HG02970 (cell line): ENCODE results near the gene TNS4.

ENCODE experiments used
- ATAC-seq: cut with Tn5 transposase; IDR thresholded peaks from one replicate; pipeline ENCODE4 v1.9.1; 2021; ENCODE audit warnings: mild to moderate bottlenecking, moderate library complexity, moderate number of reproducible peaks; ENCODE audit not compliant: unreplicated experiment, low FRiP score

Gene TNS4

DNA sequence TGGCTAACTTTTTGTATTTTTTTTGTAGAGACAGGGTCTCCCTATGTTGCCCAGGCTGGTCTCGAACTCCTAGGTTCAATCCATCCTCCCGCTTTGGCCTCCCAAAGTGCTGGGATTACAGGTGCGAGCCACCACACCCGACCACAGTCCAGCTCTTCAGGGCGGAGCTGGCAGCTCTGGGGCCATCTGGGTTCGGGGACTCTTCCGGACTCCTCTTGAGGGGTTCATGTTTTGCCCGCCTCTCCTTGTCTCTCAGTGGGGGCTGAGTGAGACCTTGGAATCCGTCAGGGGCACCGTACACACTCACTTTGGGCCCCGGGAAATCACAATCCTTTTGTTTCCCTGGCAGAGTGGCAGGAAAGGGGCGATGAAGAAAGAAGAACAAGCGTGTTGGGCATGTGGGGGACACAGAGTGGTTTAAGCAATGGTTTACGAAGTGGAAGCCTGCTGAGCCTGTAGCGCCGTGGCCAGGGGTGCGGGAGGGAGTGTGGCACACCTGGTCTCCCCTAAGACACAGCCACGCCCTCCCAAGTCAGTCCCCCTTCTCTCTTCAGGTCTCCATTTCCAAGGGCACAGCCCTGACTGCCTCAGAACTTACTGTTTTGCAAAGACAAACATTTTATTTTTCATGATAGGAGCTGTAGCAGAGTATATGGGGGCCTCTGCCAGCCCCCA lies 26.1 kb downstream of the TNS4 start:
- no peak for ATAC-seq

DNA sequence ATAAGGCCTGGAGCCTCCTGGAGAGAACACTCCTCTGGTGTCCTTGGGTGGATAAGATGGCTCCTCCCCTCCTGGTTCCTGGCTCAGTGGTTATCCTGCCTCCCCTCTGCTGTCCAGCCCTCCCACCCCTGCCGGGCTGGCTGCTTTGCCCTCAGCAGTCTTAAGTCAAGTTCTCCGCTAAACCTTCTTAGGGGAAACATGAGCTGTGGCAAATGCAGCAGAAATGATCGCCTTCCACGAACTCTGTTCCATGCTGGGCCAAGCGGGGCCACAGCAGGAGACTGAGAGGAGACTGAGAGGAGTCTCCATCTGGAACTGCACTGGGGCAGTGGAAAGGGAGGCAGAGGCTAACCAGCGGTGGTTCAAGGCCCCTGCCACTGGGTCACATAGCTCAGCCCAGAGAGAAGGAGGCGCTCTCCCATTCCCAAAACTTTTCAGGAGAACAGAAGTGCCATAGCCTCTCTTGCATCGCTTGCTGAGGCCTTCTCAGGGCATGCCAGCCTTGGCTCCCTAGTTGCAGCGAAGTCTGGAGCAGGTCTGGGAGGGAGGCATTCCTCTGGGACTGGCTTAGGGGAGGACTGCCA lies 26.9 kb downstream of the TNS4 start:
- ATAC-seq, result no peak

DNA sequence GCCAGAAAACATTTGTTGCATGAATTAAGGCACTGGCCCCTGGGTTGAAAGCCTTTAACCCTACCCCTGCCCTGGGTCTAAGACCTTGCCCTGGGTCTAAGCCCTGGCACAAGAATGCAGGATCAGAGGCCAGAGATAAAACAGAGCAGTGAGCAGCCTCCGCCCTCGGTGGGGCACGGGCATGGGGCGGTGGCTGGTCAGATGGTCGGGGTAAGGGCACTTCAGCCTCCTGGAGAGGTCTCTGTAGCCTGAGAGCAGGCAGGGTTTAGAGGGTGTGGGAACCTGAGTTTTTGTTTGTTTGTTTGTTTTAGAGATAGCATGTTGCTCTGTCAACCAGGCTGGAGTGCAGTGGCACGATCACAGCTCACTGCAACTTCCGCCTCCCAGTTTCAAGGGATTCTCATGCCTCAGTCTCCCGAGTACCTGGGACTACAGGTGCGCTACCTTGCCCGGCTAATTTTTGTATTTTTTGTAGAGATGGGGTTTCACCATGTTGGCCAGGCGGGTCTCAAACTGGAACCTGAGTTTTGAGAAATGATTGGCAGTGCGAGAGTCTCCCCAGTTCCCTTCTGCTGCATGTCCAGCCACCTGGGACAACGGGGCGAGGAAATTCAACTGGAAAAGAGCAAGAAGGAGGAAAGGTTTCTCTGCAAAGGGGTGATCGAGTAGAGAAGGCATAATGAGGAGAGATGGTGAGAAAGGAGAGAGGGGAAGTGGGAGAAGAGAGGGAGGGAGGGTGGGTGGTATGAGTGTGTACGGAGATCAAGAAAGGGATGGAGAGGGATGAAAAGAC lies 27.7 kb downstream of the TNS4 start:
- no peak for ATAC-seq

DNA sequence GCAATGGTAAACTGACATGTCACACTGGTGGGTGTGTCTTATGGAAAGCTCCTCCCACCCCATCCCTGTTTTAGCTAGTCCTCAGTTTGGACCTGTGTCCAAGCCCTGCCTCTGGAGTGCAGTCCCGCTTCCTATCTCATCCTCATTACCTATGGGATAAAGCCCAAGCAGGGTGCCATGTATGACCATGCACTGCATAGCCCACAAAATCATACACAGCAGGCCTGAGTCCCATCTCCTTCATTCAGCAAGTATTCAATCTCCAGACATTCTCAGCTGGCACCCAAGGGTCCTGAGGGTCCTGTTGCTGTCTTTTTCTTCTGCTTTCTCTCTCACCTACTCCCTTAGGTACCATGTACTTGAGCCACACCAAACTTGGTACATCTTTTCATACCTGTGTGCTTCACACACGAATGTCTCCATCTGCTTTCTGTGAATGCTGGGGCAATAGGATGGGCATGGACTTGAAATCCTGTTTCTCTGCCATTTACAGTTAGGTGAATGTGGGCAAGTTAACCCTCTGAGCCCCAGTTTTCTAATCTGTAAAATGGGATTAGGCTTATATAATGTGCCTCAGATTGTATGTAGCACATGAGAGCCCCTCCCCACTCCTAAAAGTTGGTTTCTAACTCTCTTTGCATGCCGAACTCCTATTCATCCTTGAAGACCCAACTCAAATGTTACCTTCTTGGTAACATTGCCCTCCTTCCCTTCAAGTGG lies 28.5 kb downstream of the TNS4 start:
- ATAC-seq, result no peak

DNA sequence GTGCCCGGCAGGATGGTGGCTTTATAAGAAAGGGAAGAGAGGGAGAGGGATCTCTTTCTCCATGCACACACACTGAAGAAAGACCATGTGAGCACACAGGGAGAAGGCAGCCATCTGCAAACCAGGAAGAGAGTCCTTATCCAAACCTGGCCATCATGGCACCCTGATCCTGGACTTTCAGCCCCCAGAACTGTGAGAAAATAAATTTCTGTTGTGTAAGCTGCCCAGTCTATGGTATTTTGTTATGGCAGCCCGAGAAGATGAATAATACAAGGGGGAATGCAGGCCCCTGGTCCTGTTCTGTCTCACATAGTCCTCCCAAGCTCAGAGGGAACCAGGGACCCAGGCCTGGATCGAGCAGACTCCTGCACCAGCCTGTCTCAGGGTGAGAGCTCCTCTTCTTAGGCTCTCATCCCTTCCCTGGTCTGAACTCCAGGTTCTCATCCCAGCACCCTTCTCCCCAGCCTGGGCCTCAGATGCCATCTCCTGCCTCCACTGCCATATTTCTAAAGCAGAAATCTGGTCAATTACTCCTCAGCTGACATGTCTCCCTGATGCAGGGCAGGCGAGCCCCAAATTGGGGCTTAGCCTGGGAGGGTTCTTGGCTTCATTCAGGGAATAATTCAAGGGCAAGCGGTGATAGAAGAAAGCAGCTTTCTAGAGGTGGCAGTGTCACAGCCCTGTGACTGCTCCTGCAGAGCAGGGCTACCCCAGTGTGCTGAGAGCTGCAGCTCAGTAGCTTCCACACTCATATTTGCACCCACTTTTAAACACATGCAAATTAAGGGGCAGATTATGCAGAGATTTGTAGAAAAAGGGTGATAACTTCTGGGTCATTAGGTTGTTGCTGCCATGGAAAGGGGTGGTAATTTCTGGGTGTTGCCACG lies 29.3 kb downstream of the TNS4 start:
- no peak for ATAC-seq

DNA sequence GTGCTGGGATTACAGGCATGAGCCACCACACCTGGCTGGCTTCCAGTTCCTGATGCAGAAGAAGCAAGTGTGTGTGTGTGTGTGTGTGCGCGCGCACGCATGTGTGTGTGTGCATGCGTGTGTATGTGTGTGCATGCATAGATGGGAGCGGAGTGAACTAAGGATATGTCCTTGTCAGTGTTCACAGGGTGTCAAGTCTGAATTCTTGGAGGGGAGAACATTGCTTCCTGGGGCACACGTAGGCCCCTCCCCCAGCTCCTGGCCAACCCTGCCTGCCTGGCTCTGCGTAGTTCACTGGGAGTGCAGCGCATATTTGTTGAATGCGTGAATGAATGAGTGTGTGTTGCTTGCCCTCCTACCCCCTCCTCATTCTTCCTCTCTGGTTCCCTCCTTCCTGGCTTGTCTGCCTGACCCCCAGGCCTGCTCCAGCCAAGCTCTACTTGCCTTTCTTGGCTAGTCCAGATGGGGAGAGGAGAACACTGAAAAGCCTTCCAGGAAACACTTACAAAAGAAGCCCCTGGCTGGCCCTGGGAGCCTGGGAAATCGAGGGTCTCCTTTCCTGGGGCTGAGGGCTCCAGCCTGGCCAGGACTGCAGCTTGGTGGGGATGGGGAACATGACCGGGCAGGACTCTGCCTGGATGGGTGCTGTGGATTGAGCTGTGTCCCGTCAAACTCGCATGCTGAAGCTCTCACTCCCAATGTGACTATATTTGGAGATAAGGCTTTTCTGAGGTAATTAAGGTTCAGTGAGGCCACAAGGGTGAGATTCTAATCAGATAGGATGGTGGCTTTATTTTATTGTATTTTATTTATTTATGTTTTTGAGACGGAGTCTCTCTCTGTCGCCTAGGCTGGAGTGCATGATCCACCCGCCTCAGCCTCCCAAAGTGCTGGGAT lies 30.2 kb downstream of the TNS4 start:
- ATAC-seq, result no peak

DNA sequence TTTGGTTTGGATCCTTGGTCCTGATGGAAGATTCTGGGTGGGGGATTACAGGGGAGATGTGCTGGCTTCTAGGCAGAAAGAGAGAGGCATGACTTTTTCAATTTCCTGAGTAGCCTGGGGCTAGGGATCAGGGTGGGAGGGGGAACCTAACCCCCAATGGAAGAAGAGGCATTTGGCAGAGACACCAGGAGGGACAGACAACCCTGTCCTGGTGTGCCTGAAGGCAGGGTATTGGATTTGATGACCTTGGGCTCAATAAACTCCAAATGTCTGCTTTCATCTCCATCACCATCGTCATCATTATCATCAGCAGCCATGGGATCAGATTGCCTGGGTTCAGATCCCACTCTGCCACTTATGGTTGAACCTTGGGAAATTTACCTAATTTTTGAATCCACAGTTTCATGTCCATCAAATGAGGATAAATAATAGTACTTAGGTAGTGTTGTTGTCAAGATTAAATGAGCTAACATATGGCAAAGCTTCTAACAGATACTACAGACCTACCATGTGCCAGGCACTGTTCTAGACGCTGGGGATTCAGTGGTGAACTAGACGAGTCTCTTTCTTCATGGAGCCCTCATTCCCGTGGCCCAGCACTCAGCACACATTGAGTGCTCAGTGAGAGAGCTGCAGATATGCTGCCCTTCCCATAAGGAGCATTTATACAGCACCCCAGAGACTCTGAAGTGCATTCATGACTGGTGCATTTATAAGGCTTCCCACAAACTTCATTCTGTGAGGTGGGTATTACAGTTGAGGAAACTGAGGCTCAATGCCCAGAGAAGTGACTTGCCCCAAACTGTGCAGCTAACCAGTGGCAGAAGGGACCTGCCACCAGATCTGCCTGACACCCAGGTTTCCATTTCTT lies 31.4 kb downstream of the TNS4 start:
- no peak for ATAC-seq

DNA sequence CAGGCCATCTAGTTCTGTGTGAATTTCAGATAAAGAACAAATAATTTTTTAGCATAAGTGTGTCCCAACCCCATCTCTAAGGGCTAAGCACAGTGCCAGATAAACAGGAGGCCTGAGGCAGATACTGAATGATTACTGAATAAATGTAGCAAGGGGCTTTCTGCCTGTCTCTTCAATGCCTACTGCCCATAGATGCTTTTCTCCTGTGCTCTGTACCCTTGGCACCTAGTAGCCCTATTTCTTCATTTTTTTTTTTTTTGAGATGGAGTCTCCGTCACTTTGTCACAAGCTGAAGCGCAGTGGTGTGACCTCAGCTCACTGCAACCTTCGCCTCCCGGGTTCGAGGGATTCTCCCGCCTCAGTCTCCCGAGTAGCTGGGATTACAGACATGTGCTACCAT lies 32.9 kb downstream of the TNS4 start:
- ATAC-seq, result no peak

DNA sequence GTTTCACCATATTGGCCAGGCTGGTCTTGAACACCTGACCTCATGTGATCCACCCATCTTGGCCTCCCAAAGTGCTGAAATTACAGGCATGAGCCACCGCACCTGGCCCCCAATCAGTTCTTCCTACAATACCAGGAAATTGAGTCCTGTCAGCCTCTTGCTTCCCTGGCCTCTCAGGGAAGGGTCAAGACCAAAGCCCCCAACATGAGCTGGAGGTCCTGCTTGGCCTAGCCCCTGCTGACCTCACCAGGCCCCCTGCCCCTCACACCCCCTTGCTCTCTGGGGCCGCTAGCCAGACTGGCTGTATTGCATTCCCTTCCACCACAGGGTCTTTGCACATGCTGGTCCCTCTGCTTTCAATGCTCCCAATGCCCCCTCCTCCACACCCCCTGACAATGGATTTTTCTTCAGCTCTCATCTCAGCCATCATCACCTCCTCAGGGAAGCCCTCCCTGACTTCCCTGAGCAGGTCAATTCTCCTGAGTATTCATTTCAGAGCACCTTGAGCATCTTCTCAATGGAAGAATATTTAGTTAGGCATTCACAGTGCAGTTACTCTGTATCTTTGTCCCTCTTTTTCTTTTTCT lies 34.0 kb downstream of the TNS4 start:
- no peak for ATAC-seq

DNA sequence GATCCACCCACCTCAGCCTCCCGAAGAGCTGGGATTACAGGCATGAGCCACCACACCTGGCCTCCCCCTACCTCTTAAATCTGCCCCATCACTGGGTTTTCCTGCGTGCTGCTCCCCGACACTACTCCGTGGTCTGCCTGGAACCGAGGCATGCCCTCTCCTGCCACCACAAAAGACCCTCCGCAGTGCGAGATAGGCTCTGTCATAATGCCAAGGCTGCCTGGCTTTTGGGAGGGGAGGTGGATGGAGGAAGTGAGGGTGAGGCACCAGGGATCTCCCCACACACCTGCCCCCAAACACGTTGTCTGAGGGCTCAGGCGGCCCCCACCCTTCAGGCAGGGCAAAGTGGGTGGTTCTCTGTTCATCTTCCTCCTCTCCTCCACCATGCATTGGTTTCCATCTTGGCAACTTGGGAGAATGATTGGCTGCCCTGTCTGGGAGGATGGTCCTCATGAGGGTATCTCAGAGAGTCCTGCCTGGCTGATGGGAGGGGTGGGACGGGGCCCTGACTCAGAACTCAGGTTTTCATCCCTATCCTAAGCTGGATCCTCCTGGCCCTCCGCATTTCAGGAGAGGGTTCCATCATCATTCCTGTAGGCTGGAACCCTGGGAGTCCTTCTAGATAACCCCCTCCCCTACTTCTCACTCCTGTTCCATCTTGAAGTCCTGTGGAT lies 35.0 kb downstream of the TNS4 start:
- no peak for ATAC-seq

DNA sequence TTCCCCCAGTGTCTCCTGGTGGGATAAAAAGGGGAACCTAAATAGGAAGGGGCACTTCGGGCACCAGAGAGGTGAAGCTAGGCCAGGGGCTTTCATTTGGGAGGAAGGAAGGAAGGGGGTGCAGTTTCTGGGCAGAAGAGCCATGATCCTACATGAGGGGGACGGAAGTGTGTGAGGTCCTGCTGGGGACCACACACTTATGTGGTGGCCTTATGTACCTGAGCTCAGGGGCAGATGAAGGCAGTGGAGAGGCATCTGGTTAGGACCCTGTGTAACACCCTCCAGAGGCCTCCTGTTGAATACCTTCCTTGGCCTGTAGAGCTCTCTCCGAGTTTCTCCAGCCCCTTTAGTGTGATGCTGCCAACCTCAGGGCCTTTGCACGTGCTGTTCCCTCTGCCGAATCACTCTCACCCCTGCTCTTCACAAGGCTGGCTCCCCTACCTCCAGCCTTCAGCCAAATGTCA lies 37.0 kb downstream of the TNS4 start:
- no peak for ATAC-seq

DNA sequence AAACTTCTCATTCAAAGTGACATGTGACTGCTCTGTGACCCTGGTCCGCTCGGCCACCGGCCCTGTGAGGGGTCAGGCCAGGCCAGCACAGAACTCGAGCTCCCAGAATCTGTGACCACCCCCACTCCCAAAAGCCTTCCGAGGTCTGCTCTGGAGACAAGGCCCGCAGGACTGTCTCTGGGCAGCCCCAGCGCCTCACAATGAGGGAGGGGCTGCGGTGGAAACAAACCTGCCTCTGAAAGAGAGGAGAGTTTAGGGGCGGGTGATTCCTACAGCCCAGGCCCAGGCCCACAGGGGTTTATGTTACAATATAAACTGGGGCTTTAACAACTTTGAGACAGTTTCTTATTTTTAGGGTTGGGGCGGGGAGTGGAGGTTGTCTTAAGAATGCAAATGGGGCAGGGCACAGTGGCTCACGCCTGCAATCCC lies 38.3 kb downstream of the TNS4 start:
- no peak for ATAC-seq

DNA sequence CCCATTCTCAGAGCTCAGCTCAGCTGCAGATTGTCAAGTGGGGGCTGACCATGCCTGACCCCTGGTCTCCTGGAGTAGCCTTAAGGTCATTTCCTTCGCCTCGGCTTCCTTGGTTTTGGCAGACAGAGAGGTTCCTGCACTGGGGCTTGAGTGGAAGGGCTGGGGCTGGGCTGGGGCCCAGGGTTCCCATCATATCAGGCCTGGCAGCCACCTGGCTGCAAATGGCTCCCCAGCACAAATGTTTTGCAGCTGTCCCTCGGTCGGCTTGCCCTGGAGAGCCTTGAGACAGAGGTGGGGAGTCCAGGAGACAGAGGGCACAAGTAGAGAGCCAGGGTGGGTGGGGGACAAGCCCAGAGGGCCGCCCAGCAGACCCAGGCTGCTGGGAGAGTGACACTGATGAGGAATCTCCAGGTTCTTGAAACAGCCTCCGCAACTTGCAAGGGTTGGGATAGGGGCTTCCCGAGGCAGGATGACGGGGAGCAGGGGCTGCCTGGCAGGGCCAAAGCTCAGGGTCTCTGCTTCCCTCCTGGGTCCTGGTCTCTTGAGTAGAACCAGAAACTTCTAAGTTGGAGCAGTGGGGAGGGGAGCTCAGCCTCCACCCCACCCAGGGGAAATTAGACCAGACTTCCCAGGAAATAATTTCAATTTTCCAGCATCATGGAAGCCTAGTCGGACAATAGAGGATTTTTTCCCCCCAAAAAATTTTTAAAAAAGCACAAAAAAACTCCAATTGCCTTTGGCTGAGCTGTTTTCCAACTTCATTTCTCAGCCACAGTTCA lies 38.9 kb downstream of the TNS4 start:
- no peak for ATAC-seq

DNA sequence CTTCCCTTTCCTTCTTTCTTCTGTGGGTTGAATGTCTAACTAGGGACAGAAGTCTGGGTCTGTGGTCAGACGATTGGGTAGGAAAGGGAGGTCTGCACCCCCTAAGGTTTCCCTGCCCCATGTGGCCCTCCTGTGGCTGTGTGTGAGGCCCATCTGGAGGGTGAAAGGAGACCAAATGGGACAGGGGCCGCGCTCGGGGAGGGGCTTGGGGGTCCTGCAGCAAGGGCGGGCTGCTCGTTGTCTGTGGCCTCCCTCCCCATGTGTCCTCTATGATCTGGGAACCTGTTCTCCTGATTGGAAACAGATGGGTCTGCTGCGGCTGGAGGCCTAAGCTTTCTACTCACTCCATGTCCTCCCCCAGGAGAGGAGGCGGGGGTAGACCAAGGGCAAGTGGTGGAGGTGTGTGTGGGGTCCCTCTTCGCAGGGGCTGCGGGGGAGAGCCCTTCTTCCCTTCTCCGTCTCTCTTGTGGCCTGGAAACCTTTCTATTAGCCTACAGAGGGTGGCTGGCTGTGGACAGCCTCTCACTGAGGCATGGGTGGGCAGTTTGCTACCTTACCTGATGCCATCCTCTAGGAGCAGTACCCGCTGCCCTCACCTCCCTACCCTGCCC lies 39.6 kb downstream of the TNS4 start:
- ATAC-seq, result no peak

DNA sequence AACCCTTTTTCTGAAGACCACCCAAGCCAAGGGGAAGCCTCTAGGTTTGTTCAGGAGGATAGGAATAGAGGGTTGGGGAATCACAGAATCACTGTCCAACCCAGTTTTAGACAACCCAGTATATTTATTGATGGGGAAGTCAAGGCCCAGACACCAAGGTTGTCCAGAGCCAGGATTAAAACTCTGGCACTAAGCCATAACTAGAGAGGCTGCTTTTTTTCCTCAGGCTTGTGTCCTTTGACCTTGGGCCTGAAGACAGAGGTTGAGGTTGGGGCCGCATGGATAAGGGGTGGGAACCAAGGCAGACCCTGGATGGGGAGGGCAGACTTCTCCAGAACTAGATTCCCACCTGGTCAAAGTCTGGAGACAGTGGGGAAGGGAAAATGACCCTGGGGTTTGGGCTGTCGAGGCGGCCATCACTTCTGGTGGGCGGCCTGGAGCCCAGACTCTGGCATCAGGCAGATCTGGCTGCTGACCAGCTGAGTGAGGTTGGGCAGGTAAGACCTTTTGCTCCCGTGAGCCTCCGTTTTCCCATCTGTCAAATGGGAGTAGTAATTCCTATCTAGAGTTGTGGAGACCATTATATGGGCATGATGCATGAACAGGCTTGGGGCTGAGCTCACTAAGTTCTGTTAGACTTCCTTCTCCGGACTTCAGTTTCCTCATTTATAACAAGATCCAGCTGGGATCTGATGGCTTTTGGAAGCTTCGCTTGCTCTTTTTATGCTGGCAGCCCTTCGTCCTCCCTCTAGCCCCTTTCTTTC lies 40.3 kb downstream of the TNS4 start:
- ATAC-seq, result no peak
